ENCODE measurements around the gene DNAI4.
"Not testable (repeated sequence)": the region's sequence is repeated elsewhere in the genome, so short reads cannot be mapped to it uniquely, and the experiment has no call there.

Gene DNAI4

GRCh38 chr1:66809245-66809644, 115.4 kb downstream of the DNAI4 start:
- no peak for DNase-seq (ENCODE audit: low read depth)
- no peak overlapping the region for H3K4me3 ChIP-seq (ENCODE audit: low read depth, low read length)
- TF ChIP-seq, protein P1, sequence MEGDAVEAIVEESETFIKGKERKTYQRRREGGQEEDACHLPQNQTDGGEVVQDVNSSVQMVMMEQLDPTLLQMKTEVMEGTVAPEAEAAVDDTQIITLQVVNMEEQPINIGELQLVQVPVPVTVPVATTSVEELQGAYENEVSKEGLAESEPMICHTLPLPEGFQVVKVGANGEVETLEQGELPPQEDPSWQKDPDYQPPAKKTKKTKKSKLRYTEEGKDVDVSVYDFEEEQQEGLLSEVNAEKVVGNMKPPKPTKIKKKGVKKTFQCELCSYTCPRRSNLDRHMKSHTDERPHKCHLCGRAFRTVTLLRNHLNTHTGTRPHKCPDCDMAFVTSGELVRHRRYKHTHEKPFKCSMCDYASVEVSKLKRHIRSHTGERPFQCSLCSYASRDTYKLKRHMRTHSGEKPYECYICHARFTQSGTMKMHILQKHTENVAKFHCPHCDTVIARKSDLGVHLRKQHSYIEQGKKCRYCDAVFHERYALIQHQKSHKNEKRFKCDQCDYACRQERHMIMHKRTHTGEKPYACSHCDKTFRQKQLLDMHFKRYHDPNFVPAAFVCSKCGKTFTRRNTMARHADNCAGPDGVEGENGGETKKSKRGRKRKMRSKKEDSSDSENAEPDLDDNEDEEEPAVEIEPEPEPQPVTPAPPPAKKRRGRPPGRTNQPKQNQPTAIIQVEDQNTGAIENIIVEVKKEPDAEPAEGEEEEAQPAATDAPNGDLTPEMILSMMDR (IDR thresholded peaks at IDR 0.05; ENCODE audit: control insufficient read depth, extremely low read depth, insufficient read depth) = no peak

GRCh38 chr1:66795839-66796238, 128.8 kb downstream of the DNAI4 start:
- not testable (repeated sequence) for H3K4me3 ChIP-seq (ENCODE audit: low read depth, low read length); DNase-seq (ENCODE audit: low read depth)

DNA sequence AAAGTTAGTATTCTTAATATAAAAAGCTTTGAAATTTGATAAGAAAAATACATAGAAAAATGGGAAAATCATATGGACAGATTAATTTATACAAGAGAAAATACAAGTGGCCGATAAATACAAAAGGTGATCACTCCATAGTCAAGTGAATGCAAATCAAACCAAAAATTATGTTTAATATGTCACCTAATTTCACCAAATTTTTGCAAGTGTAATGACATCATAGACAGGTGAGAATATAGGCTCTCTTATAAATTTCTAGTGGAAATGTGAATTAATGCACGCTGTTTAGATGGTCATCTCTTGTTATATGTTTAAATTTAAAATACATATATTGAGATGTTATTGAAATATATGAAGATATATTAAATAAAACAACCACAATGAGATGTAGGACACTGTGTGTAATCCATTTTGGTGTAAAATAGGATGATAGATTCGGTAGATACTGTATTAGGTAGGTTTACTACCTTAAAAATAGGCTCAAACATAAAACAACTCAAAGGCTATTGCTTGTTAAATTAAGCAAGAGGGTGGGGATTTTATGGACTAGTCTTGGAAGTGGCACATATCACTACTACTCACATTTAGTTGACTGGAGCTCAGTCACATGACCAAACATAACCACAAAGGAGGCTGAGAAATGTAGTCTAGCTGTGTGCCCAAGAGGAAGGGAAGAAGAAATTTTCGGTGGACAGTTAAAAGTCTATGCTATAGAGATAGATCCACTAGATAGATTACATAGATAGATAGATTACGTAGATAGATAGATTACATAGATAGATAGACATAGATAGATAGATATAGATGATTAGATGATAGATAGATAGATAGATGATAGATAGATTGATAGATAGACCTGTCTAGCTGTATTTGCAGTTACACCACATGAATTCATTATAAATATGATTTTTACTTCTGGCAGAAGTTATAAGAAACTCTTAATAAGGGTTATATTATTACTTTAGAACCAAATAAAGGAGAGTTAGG, 132.7 kb downstream of the DNAI4 start:
- no peak for DNase-seq (ENCODE audit: low read depth)
- TF ChIP-seq, protein P1 (IDR thresholded peaks at IDR 0.05; ENCODE audit: control insufficient read depth, extremely low read depth, insufficient read depth) = no peak
- no peak overlapping the region for H3K4me3 ChIP-seq (ENCODE audit: low read depth, low read length)

GRCh38 chr1:66788231-66788939, 136.3 kb downstream of the DNAI4 start:
- TF ChIP-seq, protein P1 (IDR thresholded peaks at IDR 0.05; ENCODE audit: control insufficient read depth, extremely low read depth, insufficient read depth) = no peak
- no peak for DNase-seq (ENCODE audit: low read depth)
- no peak overlapping the region for H3K4me3 ChIP-seq (ENCODE audit: low read depth, low read length)

GRCh38 chr1:66787641-66788040, 137.0 kb downstream of the DNAI4 start:
- DNase-seq (ENCODE audit: low read depth) = no peak
- TF ChIP-seq, protein P1 (IDR thresholded peaks at IDR 0.05; ENCODE audit: control insufficient read depth, extremely low read depth, insufficient read depth) = no peak
- H3K4me3 ChIP-seq (ENCODE audit: low read depth, low read length) = no peak overlapping the region

GRCh38 chr1:66785800-66786199, 138.9 kb downstream of the DNAI4 start:
- not testable (repeated sequence) for H3K4me3 ChIP-seq (ENCODE audit: low read depth, low read length); DNase-seq (ENCODE audit: low read depth)

- TF ChIP-seq, protein P1 (IDR thresholded peaks at IDR 0.05; ENCODE audit: control insufficient read depth, extremely low read depth, insufficient read depth) = no peak
- no peak overlapping the region for H3K4me3 ChIP-seq (ENCODE audit: low read depth, low read length)
- DNase-seq (ENCODE audit: low read depth) = no peak
Observed at GRCh38 chr1:66779475-66780078, 145.1 kb downstream of the DNAI4 start.
